Endodermal cell (in vitro differentiated cells): ENCODE results near the gene SIGLEC1. TPM values are rescaled to one million over a fixed set of nuclear protein-coding genes. Genes with fewer than 3 reads are reported as not detected.

ENCODE experiments used
- DNase-seq: peaks from one replicate; pipeline ENCODE4 v3.0.0-alpha.2; 2017
- H3K27ac ChIP-seq: 2 replicates; pipeline ENCODE4 v1.5.1; 2013; ENCODE audit warnings: mild to moderate bottlenecking, low read depth, low read length, moderate library complexity
- H3K27me3 ChIP-seq: 2 replicates; pipeline ENCODE4 v1.6.1; 2013; ENCODE audit warnings: mild to moderate bottlenecking, low read length, moderate library complexity; ENCODE audit not compliant: insufficient read depth, control insufficient read depth, poor library complexity, severe bottlenecking
- H3K36me3 ChIP-seq: 2 replicates; pipeline ENCODE4 v1.7.0; 2013; ENCODE audit warnings: mild to moderate bottlenecking, low read length, moderate library complexity; ENCODE audit not compliant: control insufficient read depth, insufficient read depth
- H3K4me1 ChIP-seq: one replicate; pipeline ENCODE4 v1.7.0; 2013; ENCODE audit warnings: low read length; ENCODE audit not compliant: control insufficient read depth, insufficient read depth
- H3K4me3 ChIP-seq: 2 replicates; pipeline ENCODE4 v1.5.1; 2013; ENCODE audit warnings: mild to moderate bottlenecking, low read length, moderate library complexity
- H3K9ac ChIP-seq: 2 replicates; pipeline ENCODE4 v1.6.1; 2013; ENCODE audit warnings: mild to moderate bottlenecking, low read length, moderate library complexity; ENCODE audit not compliant: poor library complexity, severe bottlenecking; ENCODE audit errors: extremely low read depth
- H3K9me3 ChIP-seq: 2 replicates; pipeline ENCODE4 v1.6.1; 2013; ENCODE audit warnings: mild to moderate bottlenecking, low read length, moderate library complexity; ENCODE audit not compliant: control insufficient read depth
- H3K27ac Mint-ChIP-seq: 2 replicates; pipeline ENCODE4 v1.8.0; 2020; ENCODE audit warnings: mixed read lengths
- H3K27me3 Mint-ChIP-seq: 2 replicates; pipeline ENCODE4 v1.8.0; 2021; ENCODE audit warnings: mild to moderate bottlenecking, mixed read lengths; ENCODE audit not compliant: insufficient read depth
- H3K36me3 Mint-ChIP-seq: 2 replicates; pipeline ENCODE4 v1.8.0; 2020; ENCODE audit warnings: low read depth, mixed read lengths
- H3K4me1 Mint-ChIP-seq: 2 replicates; pipeline ENCODE4 v1.8.0; 2020; ENCODE audit warnings: mixed read lengths
- H3K4me3 Mint-ChIP-seq: 2 replicates; pipeline ENCODE4 v1.8.0; 2020; ENCODE audit warnings: mild to moderate bottlenecking, moderate library complexity, mixed read lengths
- H3K9me3 Mint-ChIP-seq: 2 replicates; pipeline ENCODE4 v1.8.0; 2020; ENCODE audit warnings: mild to moderate bottlenecking, mixed read lengths
- CTCF ChIP-seq: fragments of 200-600 bp; sonication (generic); conservative IDR thresholded peaks from 2 replicates; pipeline ENCODE4 v1.5.0; 2021; ENCODE audit warnings: antibody characterized with exemption, mild to moderate bottlenecking
- WGBS, 2 experiments: methylation state at CpG; one replicate each; pipeline versions ENCODE4 v1.1.5 to v1.1.7; 2013; ENCODE audit warnings: missing lambda C conversion rate in 2 of 2, mixed read lengths in 1 of 2; ENCODE audit not compliant: insufficient coverage in 1 of 2, insufficient read length in 1 of 2; 5-methylcytosine and 5-hydroxymethylcytosine counted together
- total RNA-seq, 2 donors: library from RNA; stranded (reverse); fragmentation: NEBNext Ultra II Directional in 1 of 2; extraction: Animal tissue kit (Norgen Biotek cat#: 25700) in 1 of 2; gene quantifications; 2 replicates in 1 of 2; 3 replicates in 1 of 2; pipeline ENCODE4 v1.2.1, GENCODE V29; 2021

Gene SIGLEC1
- total RNA-seq, 2 donors from 2014 or later: not detected

GRCh38 chr20:3755814-3756480 lies 43.5 kb upstream of the SIGLEC1 start:
- peak; percentile 23 for DNase-seq
- H3K36me3 ChIP-seq: peaks cover 8% of the 10 kb centered on the region
- H3K9me3 Mint-ChIP-seq: no peaks in the 10 kb centered on the region
- no peak overlapping the region for H3K27ac Mint-ChIP-seq
- no peak for TF ChIP-seq CTCF
- H3K36me3 Mint-ChIP-seq: peaks cover 11% of the 10 kb centered on the region
- H3K27me3 Mint-ChIP-seq: peaks cover 21% of the 10 kb centered on the region
- H3K4me3 ChIP-seq: no peak overlapping the region
- H3K27me3 ChIP-seq: peaks cover 21% of the 10 kb centered on the region
- 86 to 87% methylated on average over 4 to 5 of the region's 5 CpGs for WGBS, 2 experiments
- peaks cover 4% of the 10 kb centered on the region for H3K4me1 Mint-ChIP-seq
- no peak overlapping the region for H3K27ac ChIP-seq
- no peak overlapping the region for H3K9ac ChIP-seq
- no peaks in the 10 kb centered on the region for H3K9me3 ChIP-seq
- H3K4me1 ChIP-seq: no peaks in the 10 kb centered on the region
- H3K4me3 Mint-ChIP-seq: no peak overlapping the region

GRCh38 chr20:3755269-3755668 lies 42.9 kb upstream of the SIGLEC1 start:
- Histone ChIP-seq H3K9ac (no peak overlapping the region), H3K4me3 (no peak overlapping the region), H3K36me3 (peaks cover 8% of the 10 kb centered on the region), H3K27ac (no peak overlapping the region), H3K27me3 (peaks cover 27% of the 10 kb centered on the region), H3K9me3 (no peaks in the 10 kb centered on the region), H3K4me1 (no peaks in the 10 kb centered on the region)
- Mint-ChIP-seq H3K27ac (no peak overlapping the region), H3K4me3 (no peak overlapping the region), H3K4me1 (peaks cover 4% of the 10 kb centered on the region), H3K9me3 (no peaks in the 10 kb centered on the region), H3K36me3 (peaks cover 11% of the 10 kb centered on the region), H3K27me3 (peaks cover 28% of the 10 kb centered on the region)
- 91 to 94% methylated on average over 4 to 7 of the region's 7 CpGs for WGBS, 2 experiments
- peak; percentile 24 for DNase-seq
- TF ChIP-seq CTCF: no peak

GRCh38 chr20:3754276-3754630 lies 41.9 kb upstream of the SIGLEC1 start:
- DNase-seq: no peak
- Mint-ChIP-seq H3K36me3 (peaks cover 11% of the 10 kb centered on the region), H3K4me1 (peaks cover 4% of the 10 kb centered on the region), H3K27me3 (peaks cover 37% of the 10 kb centered on the region), H3K4me3 (no peak overlapping the region), H3K9me3 (no peaks in the 10 kb centered on the region), H3K27ac (no peak overlapping the region)
- no peaks in the 10 kb centered on the region for H3K9me3 ChIP-seq
- H3K4me3 ChIP-seq: no peak overlapping the region
- no peaks in the 10 kb centered on the region for H3K4me1 ChIP-seq
- WGBS, 2 experiments: 80 to 94% methylated on average over 1 to 16 of the region's 16 CpGs
- H3K36me3 ChIP-seq: peaks cover 8% of the 10 kb centered on the region
- TF ChIP-seq CTCF: no peak
- no peak overlapping the region for H3K27ac ChIP-seq
- H3K9ac ChIP-seq: no peak overlapping the region
- peaks cover 38% of the 10 kb centered on the region for H3K27me3 ChIP-seq
